GM12892 (cell line): ENCODE data around the gene TMPRSS15. TPM values are rescaled to one million over a fixed set of nuclear protein-coding genes. Genes with fewer than 3 reads are reported as not detected.

Experiments
- DNase-seq: peaks from one replicate; pipeline ENCODE4 v3.0.0; 2011; ENCODE audit not compliant: insufficient read length
- FAIRE-seq: peaks from 2 replicates; lab custom pipeline; 2011; peaks lifted over from hg19 to GRCh38; lab: Jason Lieb, UNC
- POLR2A ChIP-seq: IDR thresholded peaks from 2 replicates; pipeline ENCODE4 v1.6.1; 2011; ENCODE audit warnings: low read depth, low read length, control low read depth
- POLR2AphosphoS5 ChIP-seq: IDR thresholded peaks from 2 replicates; pipeline ENCODE4 v1.6.1; 2011; ENCODE audit warnings: low read depth, low read length, control low read depth
- TAF1 ChIP-seq: IDR thresholded peaks from 2 replicates; pipeline ENCODE4 v1.6.1; 2011; ENCODE audit warnings: low read depth, mild to moderate bottlenecking, control low read depth, low read length, borderline replicate concordance
- polyA plus RNA-seq: library from polyadenylated mRNA; unstranded; fragments of >200 nt; gene quantifications from one replicate; pipeline ENCODE4 v1.2.1, GENCODE V29; 2012; ENCODE audit warnings: missing spikeins, inconsistent platforms; ENCODE audit not compliant: missing spikeins

The TMPRSS15 gene
- not detected for polyA plus RNA-seq

DNA sequence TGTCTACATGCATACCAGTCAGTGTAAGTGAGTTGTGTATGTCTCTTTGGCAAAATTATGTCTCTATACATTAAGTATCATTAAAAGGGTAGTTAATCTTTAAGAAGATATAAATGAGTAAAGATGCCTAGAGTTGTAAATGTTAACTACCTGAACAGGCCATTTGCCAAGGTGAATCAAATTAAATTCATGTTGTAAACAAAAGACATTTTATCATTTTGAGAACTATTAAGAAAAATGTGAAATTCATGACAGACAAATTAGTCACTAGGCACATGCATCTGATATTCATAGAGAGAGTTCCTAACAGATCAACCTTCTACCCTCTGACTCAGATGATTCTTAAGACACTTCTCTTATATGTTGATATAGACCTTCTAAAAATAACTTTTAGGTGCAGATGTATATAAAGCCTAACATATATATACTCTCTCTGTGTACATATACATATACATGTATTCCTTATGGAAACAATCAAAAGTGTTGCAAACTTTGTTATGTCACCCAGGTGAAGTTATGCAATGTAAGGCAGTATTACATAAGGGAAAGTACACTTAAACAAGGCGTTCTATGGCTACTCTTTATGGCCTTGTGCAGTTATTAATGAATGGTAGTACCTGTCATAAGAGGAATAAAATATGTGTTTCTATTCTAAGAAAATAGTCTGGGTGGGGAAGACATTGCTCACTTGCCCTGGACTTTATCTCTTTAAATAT, at the start of gene TMPRSS15:
TMPRSS15 (minus strand) TSS at position 51 of the 716 bp plus-strand sequence. CDS start 163 bp downstream, outside the sequence.
- TF ChIP-seq TAF1 (no peak), POLR2A (no peak), POLR2AphosphoS5 (no peak)
- FAIRE-seq (no peak), DNase-seq (no peak)

DNA sequence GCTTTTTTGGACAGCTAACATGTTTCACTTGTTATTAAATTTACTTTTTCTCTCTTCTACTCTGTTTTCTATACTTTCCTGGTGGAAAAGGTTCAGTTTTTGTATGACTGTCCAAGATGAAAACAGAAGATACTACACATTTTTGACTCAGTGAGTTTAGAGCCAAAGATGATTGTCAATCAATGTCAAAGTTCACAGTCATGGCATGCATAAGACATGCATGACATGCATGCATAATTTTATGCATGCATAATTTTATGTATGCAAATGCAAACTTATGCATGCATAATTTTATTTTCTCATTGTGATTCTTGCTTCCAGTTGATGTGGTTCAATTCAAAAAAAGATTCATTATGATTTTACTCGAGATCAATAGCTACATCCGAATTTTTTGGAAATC, 48.1 kb upstream of the TMPRSS15 start:
- TF ChIP-seq POLR2AphosphoS5 (no peak), POLR2A (no peak), TAF1 (no peak)
- FAIRE-seq (no peak), DNase-seq (no peak)

- DNase-seq: no peak
- TF ChIP-seq POLR2AphosphoS5 (no peak), POLR2A (no peak)
- FAIRE-seq: no peak
These were observed 46.3 kb upstream of the TMPRSS15 start for GRCh38 chr21:18449605-18450550.

DNA sequence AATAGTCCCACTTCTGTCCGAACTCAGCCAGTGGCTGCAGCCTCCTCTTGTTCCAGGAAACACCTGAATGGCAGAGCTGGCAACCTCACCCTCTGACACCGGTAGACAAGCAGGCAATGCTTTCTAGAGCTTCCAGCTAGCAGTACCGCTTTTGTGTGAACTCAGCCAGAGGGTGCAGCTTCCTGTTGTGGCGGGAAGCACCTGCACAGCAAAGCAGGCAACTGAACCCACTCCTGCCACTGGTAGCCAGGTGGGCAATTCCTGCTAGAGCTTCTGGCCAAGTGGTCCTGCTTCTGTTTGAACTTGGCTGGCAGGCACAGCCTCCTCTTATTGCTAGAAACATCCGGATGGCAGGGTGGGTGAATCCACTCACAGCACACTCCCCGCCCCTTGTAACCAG, 40.1 kb upstream of the TMPRSS15 start:
- FAIRE-seq (no peak), DNase-seq (no peak)
- no peak for TF ChIP-seq TAF1

DNA sequence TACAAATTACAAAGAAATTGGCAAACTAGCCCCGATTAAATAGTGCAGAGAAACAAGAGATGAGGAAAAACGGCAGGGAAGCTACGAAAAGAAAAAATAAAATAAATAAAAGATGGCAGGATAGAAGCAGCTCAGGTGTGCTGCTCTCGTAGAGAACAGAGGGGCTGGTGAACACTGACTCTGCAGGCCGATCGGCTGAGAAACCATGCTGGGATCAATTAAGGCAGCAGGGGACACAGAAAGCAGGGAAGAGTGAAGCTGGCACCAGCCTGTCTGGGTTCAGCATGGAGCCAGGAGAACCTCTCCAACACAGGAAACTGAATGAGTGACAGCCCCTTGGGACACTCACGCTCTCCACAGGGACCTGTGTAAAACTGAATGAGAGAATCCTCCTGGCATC, 39.5 kb upstream of the TMPRSS15 start:
- no peak for TF ChIP-seq POLR2A
- TF ChIP-seq POLR2AphosphoS5: no peak
- TF ChIP-seq TAF1: no peak
- FAIRE-seq (no peak), DNase-seq (no peak)

- TF ChIP-seq POLR2A (no peak), POLR2AphosphoS5 (no peak), TAF1 (no peak)
- FAIRE-seq: no peak
- DNase-seq: no peak
These were observed 26.8 kb upstream of the TMPRSS15 start for GRCh38 chr21:18430341-18430740.

- FAIRE-seq: no peak
- TF ChIP-seq POLR2A (no peak), POLR2AphosphoS5 (no peak), TAF1 (no peak)
- no peak for DNase-seq
These were observed 20.7 kb upstream of the TMPRSS15 start for GRCh38 chr21:18424276-18424675.

DNA sequence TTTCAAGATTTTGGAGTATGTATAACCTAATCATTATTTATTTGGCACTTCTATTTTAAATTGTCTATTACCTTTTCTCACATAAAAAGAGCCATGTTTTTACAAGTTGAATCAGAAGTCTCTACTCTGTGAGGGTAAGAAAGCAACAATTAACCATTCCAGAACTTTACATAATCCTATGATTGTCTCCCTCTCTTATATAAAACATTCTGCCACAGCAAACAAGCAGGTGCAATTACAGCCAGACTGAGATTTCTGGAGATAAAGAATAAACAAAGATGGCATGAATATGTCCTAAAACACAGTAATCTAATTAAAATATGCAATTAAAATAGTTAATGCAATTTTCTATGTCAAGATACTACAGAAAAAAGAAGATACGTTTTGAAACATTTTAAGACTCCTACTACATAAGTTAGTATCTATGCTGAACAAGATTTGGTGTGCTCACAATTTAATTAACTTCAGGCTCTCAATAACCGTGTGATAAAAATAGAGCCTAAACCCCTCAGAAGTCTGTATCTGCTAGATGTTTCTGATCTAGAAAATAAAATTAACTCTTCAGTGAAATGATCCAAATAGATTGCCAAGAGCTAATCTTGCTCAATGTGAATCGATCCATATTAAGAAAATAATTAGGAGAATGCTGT, 13.7 kb upstream of the TMPRSS15 start:
- TF ChIP-seq POLR2A (no peak), POLR2AphosphoS5 (no peak)
- FAIRE-seq: no peak
- DNase-seq: no peak

- no peak for FAIRE-seq
These were observed 8.0 kb upstream of the TMPRSS15 start for GRCh38 chr21:18411565-18411964.

GRCh38 chr21:18409579-18409978, 6.0 kb upstream of the TMPRSS15 start:
- no peak for TF ChIP-seq POLR2AphosphoS5
- no peak for TF ChIP-seq POLR2A
- TF ChIP-seq TAF1: no peak
- FAIRE-seq: no peak
- DNase-seq: no peak

More at GRCh38 chr21:18411565-18411964, 8.0 kb upstream of the TMPRSS15 start:
- TF ChIP-seq POLR2A (no peak), POLR2AphosphoS5 (no peak), TAF1 (no peak)
- no peak for DNase-seq

DNA sequence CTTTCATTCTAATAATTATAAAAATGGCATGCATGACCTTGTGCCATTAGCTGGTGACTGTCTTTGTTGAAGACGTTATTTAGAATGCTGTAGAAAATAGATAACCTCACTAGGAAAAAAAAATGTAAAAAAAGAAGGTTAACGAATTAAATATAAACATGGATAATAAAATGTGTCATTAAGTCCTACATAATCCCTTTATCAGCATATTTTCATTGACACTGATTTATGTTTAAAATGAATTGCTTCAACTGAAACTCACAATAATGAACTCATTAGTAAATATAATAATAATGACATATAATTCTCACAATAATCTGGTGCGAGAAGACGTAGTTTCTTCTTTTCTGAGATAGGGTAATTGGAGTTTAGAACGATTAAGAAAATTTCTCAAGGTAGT, 4.7 kb downstream of the TMPRSS15 start:
- DNase-seq (no peak), FAIRE-seq (no peak)
- TF ChIP-seq POLR2A: no peak
- TF ChIP-seq TAF1: no peak
- no peak for TF ChIP-seq POLR2AphosphoS5

- FAIRE-seq (no peak), DNase-seq (no peak)
- TF ChIP-seq POLR2AphosphoS5 (no peak), POLR2A (no peak)
These were observed 15.6 kb downstream of the TMPRSS15 start for GRCh38 chr21:18387994-18388393.
